Mesenchymal stem cell (in vitro differentiated cells and primary cell): Measurements from ENCODE around the gene TMEM222.
A peak's percentile ranks its signal among the peaks of the same experiment; 100 is the strongest.

Experiments used
- DNase-seq: peaks from one replicate; pipeline ENCODE4 v3.0.0-alpha.2; 2013
- H2AFZ ChIP-seq: one replicate; pipeline ENCODE4 v1.6.1; 2013; ENCODE audit warnings: low read depth, mild to moderate bottlenecking, control low read depth, inconsistent platforms, low read length, moderate library complexity
- H2AK5ac ChIP-seq: 2 replicates; pipeline ENCODE4 v1.6.1; 2013; ENCODE audit warnings: low read length, moderate library complexity, mild to moderate bottlenecking, inconsistent platforms; ENCODE audit not compliant: severe bottlenecking
- H2BK120ac ChIP-seq: one replicate; pipeline ENCODE4 v1.6.1; 2013; ENCODE audit warnings: low read depth, mild to moderate bottlenecking, inconsistent platforms, low read length, moderate library complexity
- H2BK12ac ChIP-seq, 2 experiments: one replicate each; pipeline ENCODE4 v1.6.1; 2013; ENCODE audit warnings: inconsistent platforms in 2 of 2, low read length in 2 of 2, mild to moderate bottlenecking in 2 of 2, moderate library complexity in 2 of 2, control low read depth in 1 of 2
- H2BK15ac ChIP-seq: one replicate; pipeline ENCODE4 v1.6.1; 2013; ENCODE audit warnings: mild to moderate bottlenecking, low read depth, inconsistent platforms; ENCODE audit not compliant: poor library complexity, severe bottlenecking
- H2BK5ac ChIP-seq: 2 replicates; pipeline ENCODE4 v1.6.1; 2013; ENCODE audit warnings: low read depth, mild to moderate bottlenecking, low read length, control low read depth, inconsistent platforms; ENCODE audit not compliant: poor library complexity, severe bottlenecking
- H3K14ac ChIP-seq, 2 experiments: one replicate each; pipeline ENCODE4 v1.6.1; 2013; ENCODE audit warnings: inconsistent platforms in 2 of 2, low read length in 2 of 2, control low read depth in 1 of 2, mild to moderate bottlenecking in 1 of 2, moderate library complexity in 1 of 2
- H3K18ac ChIP-seq, 2 experiments: one replicate each; pipeline ENCODE4 v1.6.1; 2013; ENCODE audit warnings: inconsistent platforms in 2 of 2, low read length in 2 of 2, control low read depth in 1 of 2, low read depth in 1 of 2, mild to moderate bottlenecking in 1 of 2
- H3K23ac ChIP-seq, 2 experiments: one replicate each; pipeline ENCODE4 v1.6.1; 2013; ENCODE audit warnings: inconsistent platforms in 2 of 2, low read length in 2 of 2, mild to moderate bottlenecking in 2 of 2, moderate library complexity in 2 of 2, control low read depth in 1 of 2
- H3K27ac ChIP-seq: 2 replicates; pipeline ENCODE4 v1.5.1; 2013; ENCODE audit warnings: mild to moderate bottlenecking, moderate library complexity, low read length, control low read depth, inconsistent platforms; ENCODE audit not compliant: poor library complexity, severe bottlenecking
- H3K27me3 ChIP-seq, 2 experiments: 2 replicates each; pipeline versions ENCODE4 v1.6.1 to v1.7.0; 2013; ENCODE audit warnings: low read length in 2 of 2, mild to moderate bottlenecking in 2 of 2, moderate library complexity in 2 of 2, control low read depth in 1 of 2, inconsistent platforms in 1 of 2; ENCODE audit not compliant: control insufficient read depth in 1 of 2, insufficient read depth in 1 of 2
- H3K36me3 ChIP-seq, 2 experiments: 2 replicates each; pipeline versions ENCODE4 v1.6.1 to v1.7.0; 2013; ENCODE audit warnings: low read length in 2 of 2, control low read depth in 1 of 2, inconsistent platforms in 1 of 2, low read depth in 1 of 2, mild to moderate bottlenecking in 1 of 2; ENCODE audit not compliant: insufficient read depth in 2 of 2, control insufficient read depth in 1 of 2
- H3K4ac ChIP-seq, 2 experiments: one replicate each; pipeline ENCODE4 v1.6.1; 2013; ENCODE audit warnings: inconsistent platforms in 2 of 2, low read length in 2 of 2, mild to moderate bottlenecking in 2 of 2, moderate library complexity in 2 of 2, control low read depth in 1 of 2, low read depth in 1 of 2
- H3K4me1 ChIP-seq: 2 replicates; pipeline ENCODE4 v1.6.1; 2013; ENCODE audit warnings: low read depth, low read length, control low read depth; ENCODE audit not compliant: control insufficient read depth, insufficient read depth
- H3K4me2 ChIP-seq: 2 replicates; pipeline ENCODE4 v1.6.1; 2013; ENCODE audit warnings: low read length, mild to moderate bottlenecking, inconsistent platforms; ENCODE audit not compliant: poor library complexity, severe bottlenecking
- H3K4me3 ChIP-seq, 2 experiments: 2 replicates each; pipeline versions ENCODE4 v1.5.1 to v1.7.0; 2013; ENCODE audit warnings: low read length in 2 of 2, mild to moderate bottlenecking in 2 of 2, control low read depth in 1 of 2, low read depth in 1 of 2; ENCODE audit not compliant: insufficient read depth in 1 of 2
- H3K79me1 ChIP-seq: replicated peaks from 2 replicates; pipeline ENCODE4 v1.6.1; 2013; ENCODE audit warnings: mild to moderate bottlenecking, control low read depth, low read length, inconsistent platforms; ENCODE audit not compliant: poor library complexity, severe bottlenecking
- H3K9ac ChIP-seq: 2 replicates; pipeline ENCODE4 v1.7.0; 2013; ENCODE audit warnings: mild to moderate bottlenecking, low read length, moderate library complexity
- H3K9me3 ChIP-seq: 2 replicates; pipeline ENCODE4 v1.7.0; 2013; ENCODE audit warnings: mild to moderate bottlenecking, low read length; ENCODE audit not compliant: control insufficient read depth
- H4K8ac ChIP-seq: one replicate; pipeline ENCODE4 v1.6.1; 2013; ENCODE audit warnings: inconsistent platforms, mild to moderate bottlenecking, low read length, moderate library complexity
- H4K91ac ChIP-seq: one replicate; pipeline ENCODE4 v1.6.1; 2013; ENCODE audit warnings: mild to moderate bottlenecking, low read length, inconsistent platforms
- WGBS: methylation state at CpG from one replicate; pipeline ENCODE4 v1.1.7; 2013; ENCODE audit warnings: mixed read lengths; 5-methylcytosine and 5-hydroxymethylcytosine counted together

The TMEM222 gene

DNA sequence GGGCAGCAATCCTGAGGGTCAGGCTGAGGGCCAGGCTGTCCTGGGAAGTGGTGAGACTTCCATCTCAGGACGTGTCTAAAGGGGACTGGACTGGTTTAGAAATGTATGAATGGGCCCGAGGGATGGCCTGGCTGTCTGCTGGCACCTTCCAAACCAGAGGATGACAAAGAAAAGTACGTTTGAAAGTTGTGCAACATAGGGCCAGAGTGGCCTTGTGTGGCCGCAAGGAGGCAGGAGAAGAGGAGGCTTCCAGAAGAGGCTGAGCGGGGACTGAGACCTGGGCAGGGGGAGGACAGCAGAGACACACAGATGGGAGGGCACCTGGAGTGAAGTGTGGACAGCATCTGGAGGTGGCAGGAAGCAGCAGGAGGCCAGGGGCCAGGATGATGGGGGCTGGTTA lies 17.2 kb downstream of the TMEM222 start:
- Histone ChIP-seq H2BK15ac (no peak overlapping the region), H3K4me1 (peaks cover 33% of the 10 kb centered on the region), H3K9ac (no peak overlapping the region), H3K36me3 (peaks cover 27 to 38% of the 10 kb centered on the region in 2 experiments), H3K79me1 (peaks cover 2% of the 10 kb centered on the region), H4K91ac (no peak overlapping the region), H2BK5ac (no peak overlapping the region), H3K27ac (no peak overlapping the region), H2BK120ac (no peak overlapping the region), H3K4me3 (no peak overlapping the region), H2AK5ac (peak overlapping the region; percentile 10), H3K4ac (no peak overlapping the region), H3K23ac (no peak overlapping the region), H4K8ac (no peak overlapping the region), H2AFZ (no peak overlapping the region), H3K4me2 (no peak overlapping the region), H3K18ac (no peak overlapping the region), H3K9me3 (no peaks in the 10 kb centered on the region), H3K14ac (no peak overlapping the region), H3K27me3 (no peaks in the 10 kb centered on the region), H2BK12ac (no peak overlapping the region)
- no peak for DNase-seq
- WGBS = 72% methylated on average over 5 of the region's 5 CpGs

GRCh38 chr1:27341525-27342252 lies 19.7 kb downstream of the TMEM222 start, which contains the start of gene SYTL1:
Gene SYTL1, plus strand, starts transcription at chr1:27342022. Its CDS starts 3,313 bp downstream, at chr1:27345335.
- peak; percentile 69 for DNase-seq
- H3K23ac ChIP-seq = peak within 1 kb of the TSS in 1 of 2 experiments; percentile 48
- peak within 1 kb of the TSS; percentile 38 for H3K9ac ChIP-seq
- H4K91ac ChIP-seq = peak within 1 kb of the TSS; percentile 88
- peak within 1 kb of the TSS; percentile 67 for H3K4me2 ChIP-seq
- H3K14ac ChIP-seq = peak within 1 kb of the TSS in 1 of 2 experiments; percentile 69
- peak within 1 kb of the TSS; percentile 46 for H2AK5ac ChIP-seq
- no peak within 1 kb of the TSS for H2BK5ac ChIP-seq
- H2BK12ac ChIP-seq = peak within 1 kb of the TSS; percentile 9 to 65
- peaks cover 33% of the 10 kb centered on the region for H3K4me1 ChIP-seq
- 29% methylated on average over 22 of the region's 22 CpGs for WGBS
- H3K27me3 ChIP-seq = no peaks in the 10 kb centered on the region
- peak within 1 kb of the TSS; percentile 66 for H4K8ac ChIP-seq
- H3K4ac ChIP-seq = peak within 1 kb of the TSS in 1 of 2 experiments; percentile 34
- no peaks in the 10 kb centered on the region for H3K9me3 ChIP-seq
- no peak within 1 kb of the TSS for H3K27ac ChIP-seq
- peak within 1 kb of the TSS; percentile 1 to 42 for H3K18ac ChIP-seq
- peaks cover 2 to 13% of the 10 kb centered on the region in 2 experiments for H3K36me3 ChIP-seq
- no peaks in the 10 kb centered on the region for H3K79me1 ChIP-seq
- peak within 1 kb of the TSS in 1 of 2 experiments; percentile 41 for H3K4me3 ChIP-seq
- no peak within 1 kb of the TSS for H2BK120ac ChIP-seq
- no peak within 1 kb of the TSS for H2AFZ ChIP-seq
- no peak within 1 kb of the TSS for H2BK15ac ChIP-seq

GRCh38 chr1:27342391-27342777 lies 20.4 kb downstream of the TMEM222 start:
- Histone ChIP-seq H3K4ac (no peak overlapping the region), H3K36me3 (peaks cover 0 to 11% of the 10 kb centered on the region in 2 experiments)
- 89% methylated on average over 8 of the region's 8 CpGs for WGBS

DNA sequence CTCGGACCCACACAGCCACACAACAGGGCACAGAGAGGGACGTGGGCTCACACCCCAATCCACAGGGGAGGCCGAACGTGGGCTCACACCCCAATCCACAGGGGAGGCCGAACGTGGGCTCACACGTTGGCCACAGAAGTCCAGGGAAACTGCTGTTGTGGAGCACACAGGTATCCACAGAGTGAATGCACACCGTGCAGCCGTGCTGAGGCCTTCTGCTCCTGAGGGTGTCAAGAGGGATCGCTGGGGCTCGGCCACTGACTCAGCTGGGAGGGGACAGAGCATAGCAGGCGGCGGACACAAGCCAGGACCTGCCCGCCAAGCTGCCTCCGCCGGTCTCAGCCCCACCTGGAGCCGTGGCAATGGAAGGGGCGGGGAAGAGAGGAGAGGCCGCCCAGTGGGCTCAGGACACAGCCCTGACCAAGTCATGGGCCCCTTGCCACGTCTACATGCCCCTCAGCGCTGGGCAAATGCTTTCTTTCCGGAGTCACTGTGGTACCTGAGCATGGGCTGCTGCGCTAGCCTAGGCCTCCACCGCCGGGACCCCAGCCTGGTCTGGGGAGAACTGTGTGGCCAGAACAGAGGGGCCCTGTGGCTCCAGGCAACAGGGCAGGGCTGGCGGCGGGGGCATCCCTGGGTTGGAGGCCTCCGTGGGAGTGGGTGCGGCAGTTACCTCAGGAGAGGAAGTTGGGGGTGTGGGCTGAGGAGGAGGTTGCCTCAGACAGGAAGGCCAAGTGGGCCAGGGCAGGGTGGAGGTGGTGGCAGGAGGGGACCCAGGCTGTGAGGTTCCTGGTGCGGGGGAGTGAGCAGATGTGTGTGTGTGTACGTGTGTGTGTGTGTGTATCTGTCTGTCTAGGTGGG lies 21.0 kb downstream of the TMEM222 start:
- peak overlapping the region; percentile 45 for H2AK5ac ChIP-seq
- no peak overlapping the region for H3K4me3 ChIP-seq
- no peak overlapping the region for H3K23ac ChIP-seq
- H2BK12ac ChIP-seq = peak overlapping the region; percentile 9 to 72
- peak overlapping the region; percentile 48 for H4K8ac ChIP-seq
- WGBS = 81% methylated on average over 29 of the region's 31 CpGs
- H3K4me2 ChIP-seq = no peak overlapping the region
- no peak overlapping the region for H2BK120ac ChIP-seq
- DNase-seq = no peak
- H3K36me3 ChIP-seq = peaks cover 0 to 11% of the 10 kb centered on the region in 2 experiments
- no peak overlapping the region for H3K9ac ChIP-seq
- H3K9me3 ChIP-seq = no peaks in the 10 kb centered on the region
- no peak overlapping the region for H3K27ac ChIP-seq
- no peak overlapping the region for H3K14ac ChIP-seq
- peaks cover 37% of the 10 kb centered on the region for H3K4me1 ChIP-seq
- no peak overlapping the region for H2AFZ ChIP-seq
- no peak overlapping the region for H2BK5ac ChIP-seq
- peak overlapping the region in 1 of 2 experiments; percentile 1 for H3K18ac ChIP-seq
- peaks cover 0 to 7% of the 10 kb centered on the region in 2 experiments for H3K27me3 ChIP-seq
- no peak overlapping the region for H3K4ac ChIP-seq
- H2BK15ac ChIP-seq = peak overlapping the region; percentile 34
- H4K91ac ChIP-seq = peak overlapping the region; percentile 57
- H3K79me1 ChIP-seq = no peaks in the 10 kb centered on the region

More at GRCh38 chr1:27342391-27342777, 20.4 kb downstream of the TMEM222 start:
- Histone ChIP-seq H3K4me2 (peak overlapping the region; percentile 67), H3K27me3 (peaks cover 0 to 3% of the 10 kb centered on the region in 2 experiments), H3K9me3 (no peaks in the 10 kb centered on the region), H3K4me3 (no peak overlapping the region), H3K27ac (no peak overlapping the region), H2BK12ac (peak overlapping the region in 1 of 2 experiments; percentile 12), H3K79me1 (no peaks in the 10 kb centered on the region), H2BK120ac (no peak overlapping the region), H4K8ac (no peak overlapping the region), H2AFZ (no peak overlapping the region), H3K14ac (no peak overlapping the region), H3K18ac (peak overlapping the region in 1 of 2 experiments; percentile 42), H2AK5ac (peak overlapping the region; percentile 18), H3K4me1 (peaks cover 36% of the 10 kb centered on the region), H4K91ac (peak overlapping the region; percentile 48), H2BK15ac (no peak overlapping the region), H3K23ac (no peak overlapping the region), H3K9ac (no peak overlapping the region), H2BK5ac (no peak overlapping the region)
- DNase-seq = no peak
